ENCODE data around the gene ZNRF3. TPM values are rescaled to one million over a fixed set of nuclear protein-coding genes. Genes with fewer than 3 reads are reported as not detected.

ZNRF3 gene
- polyA plus RNA-seq, 3 donors = 0.13 TPM; not detected in 2

GRCh38 chr22:29095459-29095858 lies 212.1 kb downstream of the ZNRF3 start:
- no CpG with 5 or more reads among the region's 2 CpGs for WGBS (ENCODE audit: insufficient coverage)
- H3K9me3 ChIP-seq (replicated peaks in 1 of 2; ENCODE audit: control insufficient read depth in 1 of 2, insufficient read depth in 1 of 2, low read length in 2 of 2) = no peaks in the 10 kb centered on the region
- H3K4me1 ChIP-seq (ENCODE audit: control insufficient read depth in 1 of 2, insufficient read depth in 2 of 2, low read length in 2 of 2) = no peaks in the 10 kb centered on the region
- H2AFZ ChIP-seq (ENCODE audit: insufficient read depth, low read depth, low read length, poor library complexity, severe bottlenecking) = no peak overlapping the region
- Mint-ChIP-seq H3K36me3 (no peaks in the 10 kb centered on the region), H3K4me3 (no peak overlapping the region), H3K27ac (no peak overlapping the region), H3K27me3 (ENCODE audit: low read depth in 3 of 3) (peaks cover 5 to 7% (median 6%) of the 10 kb centered on the region in 3 donors), H3K4me1 (peaks cover 4% of the 10 kb centered on the region), H3K9me3 (peaks cover 0 to 1% (median 0%) of the 10 kb centered on the region in 7 donors)
- peaks cover 0 to 2% of the 10 kb centered on the region in 2 donors for H3K27me3 ChIP-seq (ENCODE audit: control insufficient read depth in 2 of 2, insufficient read depth in 2 of 2, low read length in 2 of 2)
- H3K27ac ChIP-seq (ENCODE audit: low read depth in 1 of 2, low read length in 2 of 2) = no peak overlapping the region
- no peak overlapping the region for H3K9ac ChIP-seq (ENCODE audit: insufficient read depth, low read length, poor library complexity, severe bottlenecking)
- no peak for DNase-seq
- no peaks in the 10 kb centered on the region for H4K20me1 ChIP-seq (ENCODE audit: insufficient read depth, low read length)
- TF ChIP-seq CTCF (IDR thresholded peaks at IDR 0.05) = no peak
- H3K79me2 ChIP-seq (ENCODE audit: insufficient read depth, low read length) = no peaks in the 10 kb centered on the region
- intact Hi-C loops (cut with micrococcal nuclease) = no loop called here
- H3K36me3 ChIP-seq (replicated peaks in 1 of 2; ENCODE audit: control insufficient read depth in 1 of 2, insufficient read depth in 2 of 2, low read length in 2 of 2) = no peaks in the 10 kb centered on the region
- H3K4me3 ChIP-seq (replicated peaks in 1 of 3; ENCODE audit: low read depth in 2 of 3, low read length in 3 of 3) = no peak overlapping the region
- H3K4me2 ChIP-seq (replicated peaks; ENCODE audit: extremely low read depth, low read length, poor library complexity, severe bottlenecking) = no peak overlapping the region

DNA sequence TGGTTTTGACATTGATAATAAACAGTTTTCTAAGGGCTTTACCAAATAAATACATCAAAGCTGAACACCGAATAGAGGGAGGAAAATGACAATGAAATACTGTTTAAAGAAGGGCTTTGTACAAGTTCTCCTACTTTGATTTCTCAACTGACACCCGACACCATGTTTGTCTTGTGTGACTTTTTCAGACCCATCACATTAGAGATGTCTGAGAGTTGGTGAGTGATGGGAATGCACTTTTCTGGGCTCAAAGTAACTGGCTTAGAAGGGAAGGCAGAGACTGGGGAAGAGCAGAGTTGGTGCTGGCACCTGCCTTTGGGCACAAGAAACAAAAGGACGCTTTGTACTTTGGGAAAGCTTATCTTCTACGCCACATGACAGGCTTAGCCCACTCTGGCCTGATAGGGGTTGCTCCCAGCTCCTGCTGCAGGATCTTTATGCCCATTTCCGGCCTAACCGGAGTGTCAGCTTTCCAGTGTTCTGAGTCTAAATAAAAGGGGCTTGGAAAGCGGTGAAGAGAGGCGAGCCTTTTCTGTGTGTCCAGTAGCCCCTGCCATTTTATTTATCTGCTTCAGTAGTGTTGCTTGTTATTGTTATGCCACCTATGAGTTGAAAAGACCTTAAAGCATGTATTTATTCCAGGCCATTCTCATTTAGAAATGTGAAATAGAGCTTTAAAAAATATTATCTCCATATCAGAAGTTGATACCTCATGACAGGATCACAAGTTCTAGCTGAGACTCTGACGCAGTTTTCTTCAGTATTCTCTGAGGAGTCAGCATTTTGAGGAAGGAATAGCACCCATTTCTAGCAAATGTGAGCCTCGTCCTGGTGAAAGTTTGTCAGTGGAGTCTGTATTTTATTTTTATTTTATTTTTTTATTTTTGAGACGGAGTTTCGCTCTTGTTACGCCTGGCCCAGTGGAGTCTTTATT lies 213.6 kb downstream of the ZNRF3 start:
- no peaks in the 10 kb centered on the region for H4K20me1 ChIP-seq (ENCODE audit: insufficient read depth, low read length)

More for the DNA sequence above, 213.6 kb downstream of the ZNRF3 start:
- TF ChIP-seq CTCF (IDR thresholded peaks at IDR 0.05) = no peak
- peaks cover 0 to 1% (median 0%) of the 10 kb centered on the region in 7 donors for H3K9me3 Mint-ChIP-seq
- Histone ChIP-seq H3K27ac (ENCODE audit: low read depth in 1 of 2, low read length in 2 of 2) (no peak overlapping the region), H3K79me2 (ENCODE audit: insufficient read depth, low read length) (no peaks in the 10 kb centered on the region), H2AFZ (ENCODE audit: insufficient read depth, low read depth, low read length, poor library complexity, severe bottlenecking) (no peak overlapping the region), H3K4me3 (replicated peaks in 1 of 3; ENCODE audit: low read depth in 2 of 3, low read length in 3 of 3) (no peak overlapping the region), H3K36me3 (replicated peaks in 1 of 2; ENCODE audit: control insufficient read depth in 1 of 2, insufficient read depth in 2 of 2, low read length in 2 of 2) (no peaks in the 10 kb centered on the region), H3K4me2 (replicated peaks; ENCODE audit: extremely low read depth, low read length, poor library complexity, severe bottlenecking) (no peak overlapping the region), H3K27me3 (ENCODE audit: control insufficient read depth in 2 of 2, insufficient read depth in 2 of 2, low read length in 2 of 2) (no peaks in the 10 kb centered on the region), H3K4me1 (ENCODE audit: control insufficient read depth in 1 of 2, insufficient read depth in 2 of 2, low read length in 2 of 2) (no peaks in the 10 kb centered on the region), H3K9ac (ENCODE audit: insufficient read depth, low read length, poor library complexity, severe bottlenecking) (no peak overlapping the region), H3K9me3 (replicated peaks in 1 of 2; ENCODE audit: control insufficient read depth in 1 of 2, insufficient read depth in 1 of 2, low read length in 2 of 2) (no peaks in the 10 kb centered on the region)
- no peak overlapping the region for H3K4me3 Mint-ChIP-seq
- H3K36me3 Mint-ChIP-seq = no peaks in the 10 kb centered on the region
- 97% methylated on average over 5 of the region's 13 CpGs for WGBS (ENCODE audit: insufficient coverage)
- intact Hi-C loops (cut with micrococcal nuclease) = no loop called here
- no peak for DNase-seq
- H3K4me1 Mint-ChIP-seq = peaks cover 2% of the 10 kb centered on the region
- no peak overlapping the region for H3K27ac Mint-ChIP-seq
- peaks cover 3 to 6% (median 5%) of the 10 kb centered on the region in 3 donors for H3K27me3 Mint-ChIP-seq (ENCODE audit: low read depth in 3 of 3)
